Upper lobe of left lung (tissue), 6 donors: Measurements from ENCODE around the gene ADAMTS10. TPM values are rescaled to one million over a fixed set of nuclear protein-coding genes. Genes with fewer than 3 reads are reported as not detected.

ENCODE experiments used
- ATAC-seq, 2 donors: fragments of 200-7000 bp; cut with Tn5 transposase; one replicate each; pipeline ENCODE4 v1.9.1; 2022; ENCODE audit warnings: mild to moderate bottlenecking in 2 of 2, moderate library complexity in 2 of 2; ENCODE audit not compliant: low FRiP score in 2 of 2
- DNase-seq, 2 donors: peaks; one replicate each; pipeline ENCODE4 v3.0.0-alpha.2; 2019 to 2020
- H3K27ac ChIP-seq, 4 donors: fragments of 200-600 bp; sonication (generic); one replicate each; pipeline ENCODE4 v1.5.1; 2016 to 2019
- H3K27me3 ChIP-seq, 4 donors: fragments of 200-600 bp; sonication (generic); one replicate each; pipeline ENCODE4 v1.5.1; 2017 to 2019
- H3K36me3 ChIP-seq, 4 donors: fragments of 200-600 bp; sonication (generic); one replicate each; pipeline ENCODE4 v1.5.1; 2016 to 2019
- H3K4me1 ChIP-seq, 4 donors: fragments of 200-600 bp; sonication (generic); one replicate each; pipeline ENCODE4 v1.5.1; 2018 to 2019
- H3K4me3 ChIP-seq, 4 donors: fragments of 200-600 bp; sonication (generic); one replicate each; pipeline ENCODE4 v1.5.1; 2017 to 2019; ENCODE audit warnings: mild to moderate bottlenecking in 2 of 4, moderate library complexity in 1 of 4
- H3K9me3 ChIP-seq, 4 donors: fragments of 200-600 bp; sonication (generic); one replicate each; pipeline ENCODE4 v1.5.1; 2018 to 2019
- EP300 ChIP-seq, 4 donors: sonication (generic); formaldehyde crosslinking; IDR thresholded peaks; one replicate each; pipeline ENCODE4 v1.5.1; 2017; ENCODE audit warnings: antibody characterized with exemption in 4 of 4, control low read depth in 2 of 4
- POLR2A ChIP-seq, 4 donors: fragments of 450-650 bp; IDR thresholded peaks; one replicate each; pipeline ENCODE4 v1.5.1; 2016 to 2017; ENCODE audit warnings: antibody characterized with exemption in 4 of 4, mild to moderate bottlenecking in 2 of 4
- POLR2AphosphoS5 ChIP-seq, 2 donors: sonication (generic); formaldehyde crosslinking; IDR thresholded peaks; one replicate each; pipeline ENCODE4 v1.5.1; 2017; ENCODE audit warnings: antibody characterized with exemption in 2 of 2
- WGBS, 2 donors: methylation state at CpG; one replicate each; pipeline ENCODE4 v1.1.5; 2017 to 2018; 5-methylcytosine and 5-hydroxymethylcytosine counted together
- total RNA-seq, 6 donors: library from RNA; depleted of rRNA in 4 of 6; stranded (reverse); fragments of >200 nt in 4 of 6; gene quantifications; one replicate each; pipeline versions ENCODE4 v1.1.0 to v1.2.1, GENCODE V29; 2016 to 2021
- TF ChIP-seq, protein P1 (sequence below), 6 experiments: fragments of 450-650 bp in 4 of 6; fragments of 200-600 bp in 2 of 6; sonication (generic) in 2 of 6; IDR thresholded peaks; one replicate each; pipeline ENCODE4 v1.5.1; 2016 to 2019; ENCODE audit warnings: antibody characterized with exemption in 6 of 6
- donor health status: DM: no; HTN: no; CAD: no; lungs with moderate emphysema.
- donor health status: DM: no; HTN: yes; CAD: no; lungs with severe emphysema.

ADAMTS10 gene
- total RNA-seq, 6 donors from 2014 or later, result 11.9 to 103 (median 19.8) TPM

DNA sequence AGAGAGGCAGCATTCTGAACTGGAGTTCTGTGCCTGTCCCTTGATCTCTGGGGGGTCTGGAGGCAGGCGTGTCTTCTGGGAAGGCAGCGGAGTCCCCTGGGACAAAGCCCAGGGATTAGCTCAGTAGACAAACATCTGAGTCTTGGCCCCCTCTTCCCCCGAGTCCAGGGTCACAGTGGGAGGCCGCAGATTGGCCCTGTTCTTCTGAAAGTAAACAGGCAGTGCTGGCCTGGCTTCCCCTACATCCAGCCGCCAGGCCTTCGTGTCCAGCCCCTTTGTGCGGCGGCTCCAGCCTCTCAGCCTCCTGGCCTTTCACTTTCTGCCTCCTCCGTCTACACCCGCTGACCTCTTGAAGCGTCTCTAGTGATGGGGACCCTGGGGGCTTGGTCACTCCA, 20.9 kb upstream of the ADAMTS10 start:
- DNase-seq (no peak), ATAC-seq (peak; percentile 21 to 74)
- no peaks in the 10 kb centered on the region for H3K4me1 ChIP-seq
- no peak overlapping the region for H3K4me3 ChIP-seq
- TF ChIP-seq EP300 (IDR thresholded peaks at IDR 0.05) (no peak), POLR2AphosphoS5 (IDR thresholded peaks at IDR 0.05) (peak in 1 of 2 donors; percentile 12)
- TF ChIP-seq, protein P1, sequence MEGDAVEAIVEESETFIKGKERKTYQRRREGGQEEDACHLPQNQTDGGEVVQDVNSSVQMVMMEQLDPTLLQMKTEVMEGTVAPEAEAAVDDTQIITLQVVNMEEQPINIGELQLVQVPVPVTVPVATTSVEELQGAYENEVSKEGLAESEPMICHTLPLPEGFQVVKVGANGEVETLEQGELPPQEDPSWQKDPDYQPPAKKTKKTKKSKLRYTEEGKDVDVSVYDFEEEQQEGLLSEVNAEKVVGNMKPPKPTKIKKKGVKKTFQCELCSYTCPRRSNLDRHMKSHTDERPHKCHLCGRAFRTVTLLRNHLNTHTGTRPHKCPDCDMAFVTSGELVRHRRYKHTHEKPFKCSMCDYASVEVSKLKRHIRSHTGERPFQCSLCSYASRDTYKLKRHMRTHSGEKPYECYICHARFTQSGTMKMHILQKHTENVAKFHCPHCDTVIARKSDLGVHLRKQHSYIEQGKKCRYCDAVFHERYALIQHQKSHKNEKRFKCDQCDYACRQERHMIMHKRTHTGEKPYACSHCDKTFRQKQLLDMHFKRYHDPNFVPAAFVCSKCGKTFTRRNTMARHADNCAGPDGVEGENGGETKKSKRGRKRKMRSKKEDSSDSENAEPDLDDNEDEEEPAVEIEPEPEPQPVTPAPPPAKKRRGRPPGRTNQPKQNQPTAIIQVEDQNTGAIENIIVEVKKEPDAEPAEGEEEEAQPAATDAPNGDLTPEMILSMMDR (IDR thresholded peaks at IDR 0.05), result no peak
- WGBS, 2 donors, result 45 to 60% methylated on average over 7 to 11 of the region's 11 CpGs
- peaks cover 0 to 6% (median 4%) of the 10 kb centered on the region in 4 donors for H3K9me3 ChIP-seq
- H3K36me3 ChIP-seq, result no peaks in the 10 kb centered on the region
- H3K27me3 ChIP-seq, result no peaks in the 10 kb centered on the region
- H3K27ac ChIP-seq, result peak overlapping the region in 1 of 4 donors; percentile 19

DNA sequence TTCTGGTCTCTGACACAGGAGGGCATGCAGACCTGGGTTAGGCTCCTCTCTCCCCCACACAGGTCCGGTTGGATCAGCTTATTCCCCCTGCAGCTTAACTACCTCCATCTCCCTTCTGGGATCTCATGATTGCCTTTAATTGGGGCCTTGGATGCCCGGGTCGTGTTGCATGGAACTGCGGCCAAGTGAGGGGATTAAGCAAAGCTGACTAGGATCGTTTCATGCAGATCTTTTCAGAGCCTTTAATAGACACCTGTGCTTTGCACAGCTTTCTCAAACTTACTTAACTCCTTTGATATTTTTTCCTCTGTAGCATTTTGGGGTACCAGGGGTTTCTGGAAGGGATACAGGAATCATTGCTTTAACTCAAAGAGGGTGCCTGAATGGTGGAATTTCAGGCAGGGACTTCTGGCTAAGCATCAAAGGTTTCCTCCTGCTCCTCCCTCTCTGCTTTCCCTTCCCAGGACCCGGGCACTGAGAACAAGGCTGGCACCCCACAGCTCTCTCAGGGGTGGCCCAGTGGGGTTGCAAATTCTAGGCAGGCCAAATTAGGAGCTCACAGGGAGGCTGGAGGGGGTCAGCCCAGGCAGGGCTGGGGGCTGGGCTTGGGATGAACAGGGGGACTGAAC, 20.4 kb upstream of the ADAMTS10 start:
- 63 to 69% methylated on average over 6 of the region's 6 CpGs for WGBS, 2 donors
- H3K27ac ChIP-seq, result peak overlapping the region in 1 of 4 donors; percentile 19
- peaks cover 0 to 6% (median 4%) of the 10 kb centered on the region in 4 donors for H3K9me3 ChIP-seq
- TF ChIP-seq EP300 (IDR thresholded peaks at IDR 0.05) (no peak), POLR2AphosphoS5 (IDR thresholded peaks at IDR 0.05) (no peak), POLR2A (IDR thresholded peaks at IDR 0.05) (no peak)
- TF ChIP-seq, protein P1 (IDR thresholded peaks at IDR 0.05), result no peak
- H3K4me1 ChIP-seq, result no peaks in the 10 kb centered on the region
- no peaks in the 10 kb centered on the region for H3K36me3 ChIP-seq
- H3K4me3 ChIP-seq, result no peak overlapping the region
- ATAC-seq (no peak), DNase-seq (no peak)
- no peaks in the 10 kb centered on the region for H3K27me3 ChIP-seq

DNA sequence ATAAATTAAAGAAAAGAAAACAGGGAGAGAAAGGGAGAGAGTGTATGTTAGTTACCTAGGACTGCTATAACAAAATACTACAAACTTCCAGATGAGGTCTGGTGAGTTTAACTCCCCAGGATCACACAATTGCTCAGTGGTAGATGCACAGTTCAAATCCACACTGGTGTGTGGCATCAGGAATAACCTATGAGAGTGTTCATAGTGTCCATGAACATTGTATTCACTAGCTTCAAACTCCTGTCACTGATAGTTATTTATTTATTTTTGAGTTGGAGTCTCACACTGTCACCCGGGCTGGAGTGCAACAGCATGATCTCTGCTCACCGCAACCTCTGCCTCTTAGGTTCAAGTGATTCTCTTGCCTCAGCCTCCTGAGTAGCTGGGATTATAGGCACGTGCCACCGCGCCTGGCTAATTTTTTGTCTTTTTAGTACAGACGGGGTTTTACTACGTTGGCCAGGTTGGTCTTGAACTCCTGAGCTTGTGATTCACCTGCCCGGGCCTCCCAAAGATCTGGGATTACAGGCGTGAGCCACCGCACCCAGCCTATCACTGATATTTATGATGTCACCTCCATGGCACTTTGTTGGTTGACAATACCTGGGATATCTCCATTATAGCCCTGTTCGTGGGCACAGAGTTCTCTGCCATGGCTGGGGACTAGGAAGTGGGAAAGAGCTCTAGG, 19.6 kb upstream of the ADAMTS10 start, which contains the start of gene NFILZ:
Gene NFILZ (plus strand): TSS at position 638 of the 688 bp plus-strand sequence. CDS start 46,133 bp downstream, outside the sequence.
- Histone ChIP-seq H3K9me3 (peaks cover 0 to 6% (median 4%) of the 10 kb centered on the region in 4 donors), H3K27ac (peak within 1 kb of the TSS in 1 of 4 donors; percentile 19), H3K4me1 (no peaks in the 10 kb centered on the region), H3K36me3 (no peaks in the 10 kb centered on the region), H3K4me3 (no peak within 1 kb of the TSS), H3K27me3 (no peaks in the 10 kb centered on the region)
- ATAC-seq (no peak), DNase-seq (no peak)
- 90 to 95% methylated on average over 11 of the region's 11 CpGs for WGBS, 2 donors
- TF ChIP-seq EP300 (IDR thresholded peaks at IDR 0.05), result no peak
- TF ChIP-seq POLR2AphosphoS5 (IDR thresholded peaks at IDR 0.05), result no peak
- TF ChIP-seq, protein P1 (IDR thresholded peaks at IDR 0.05), result no peak
- TF ChIP-seq POLR2A (IDR thresholded peaks at IDR 0.05), result no peak

DNA sequence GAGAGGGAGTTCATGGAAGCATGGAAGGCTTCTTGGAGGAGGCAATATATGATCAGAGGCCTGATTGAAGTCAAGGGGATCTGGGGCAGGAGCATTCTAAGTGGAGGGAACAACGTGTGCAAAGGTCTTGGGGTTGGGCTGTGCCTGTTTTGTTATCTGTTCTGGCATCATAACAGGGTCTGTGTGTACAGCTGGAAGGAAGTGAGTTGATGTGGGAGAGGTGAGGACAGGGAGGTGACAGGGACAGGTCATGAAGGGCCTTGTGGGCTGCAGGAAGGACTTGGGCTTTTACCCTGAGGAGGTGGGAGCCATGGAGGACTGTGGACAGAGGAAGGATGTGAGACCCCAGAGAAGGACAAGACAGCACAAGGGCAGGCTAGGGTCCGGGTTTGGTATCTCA, 18.7 kb upstream of the ADAMTS10 start:
- peaks cover 0 to 6% (median 4%) of the 10 kb centered on the region in 4 donors for H3K9me3 ChIP-seq
- H3K4me1 ChIP-seq, result no peaks in the 10 kb centered on the region
- DNase-seq (no peak), ATAC-seq (no peak)
- 80 to 88% methylated on average over 2 of the region's 2 CpGs for WGBS, 2 donors
- no peaks in the 10 kb centered on the region for H3K27me3 ChIP-seq
- TF ChIP-seq, protein P1 (IDR thresholded peaks at IDR 0.05), result no peak
- TF ChIP-seq EP300 (IDR thresholded peaks at IDR 0.05), result no peak
- no peak for TF ChIP-seq POLR2AphosphoS5 (IDR thresholded peaks at IDR 0.05)
- TF ChIP-seq POLR2A (IDR thresholded peaks at IDR 0.05), result no peak
- H3K36me3 ChIP-seq, result no peaks in the 10 kb centered on the region
- H3K4me3 ChIP-seq, result no peak overlapping the region
- no peak overlapping the region for H3K27ac ChIP-seq
